Measurements from ENCODE around the gene PSKH1.
A peak's percentile ranks its signal among the peaks of the same experiment; 100 is the strongest.

- TF ChIP-seq CTCF (IDR thresholded peaks at IDR 0.05; ENCODE audit: poor library complexity, severe bottlenecking) (peak; percentile 18), SMC3 (conservative IDR thresholded peaks at IDR 0.05; ENCODE audit: poor library complexity) (no peak)
Observed at GRCh38 chr16:67926181-67926750, 33.2 kb downstream of the PSKH1 start.
